ENCODE data around the gene ARHGAP5. TPM values are rescaled to one million over a fixed set of nuclear protein-coding genes. Genes with fewer than 3 reads are reported as not detected.

ARHGAP5 gene
- total RNA-seq, 1 donor from 2014 or later, result 114 TPM

GRCh38 chr14:32054536-32054935 is 22.6 kb upstream of the ARHGAP5 start:
- Mint-ChIP-seq H3K36me3 (ENCODE audit: low read depth) (peaks cover 3% of the 10 kb centered on the region), H3K27ac (ENCODE audit: unreplicated experiment) (no peak overlapping the region), H3K27me3 (ENCODE audit: low read depth) (no peaks in the 10 kb centered on the region), H3K4me3 (no peak overlapping the region), H3K9me3 (no peaks in the 10 kb centered on the region), H3K4me1 (peaks cover 10% of the 10 kb centered on the region)
- TF ChIP-seq, protein P1, sequence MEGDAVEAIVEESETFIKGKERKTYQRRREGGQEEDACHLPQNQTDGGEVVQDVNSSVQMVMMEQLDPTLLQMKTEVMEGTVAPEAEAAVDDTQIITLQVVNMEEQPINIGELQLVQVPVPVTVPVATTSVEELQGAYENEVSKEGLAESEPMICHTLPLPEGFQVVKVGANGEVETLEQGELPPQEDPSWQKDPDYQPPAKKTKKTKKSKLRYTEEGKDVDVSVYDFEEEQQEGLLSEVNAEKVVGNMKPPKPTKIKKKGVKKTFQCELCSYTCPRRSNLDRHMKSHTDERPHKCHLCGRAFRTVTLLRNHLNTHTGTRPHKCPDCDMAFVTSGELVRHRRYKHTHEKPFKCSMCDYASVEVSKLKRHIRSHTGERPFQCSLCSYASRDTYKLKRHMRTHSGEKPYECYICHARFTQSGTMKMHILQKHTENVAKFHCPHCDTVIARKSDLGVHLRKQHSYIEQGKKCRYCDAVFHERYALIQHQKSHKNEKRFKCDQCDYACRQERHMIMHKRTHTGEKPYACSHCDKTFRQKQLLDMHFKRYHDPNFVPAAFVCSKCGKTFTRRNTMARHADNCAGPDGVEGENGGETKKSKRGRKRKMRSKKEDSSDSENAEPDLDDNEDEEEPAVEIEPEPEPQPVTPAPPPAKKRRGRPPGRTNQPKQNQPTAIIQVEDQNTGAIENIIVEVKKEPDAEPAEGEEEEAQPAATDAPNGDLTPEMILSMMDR (conservative IDR thresholded peaks at IDR 0.05), result no peak
- no peak for DNase-seq (ENCODE audit: low read depth, low spot score)

- Mint-ChIP-seq H3K9me3 (no peaks in the 10 kb centered on the region), H3K27me3 (ENCODE audit: low read depth) (no peaks in the 10 kb centered on the region), H3K4me1 (peaks cover 15% of the 10 kb centered on the region), H3K36me3 (ENCODE audit: low read depth) (peaks cover 3% of the 10 kb centered on the region), H3K27ac (ENCODE audit: unreplicated experiment) (no peak overlapping the region), H3K4me3 (no peak overlapping the region)
- DNase-seq (ENCODE audit: low read depth, low spot score), result no peak
- TF ChIP-seq, protein P1 (conservative IDR thresholded peaks at IDR 0.05), result no peak
These were observed 21.9 kb upstream of the ARHGAP5 start for GRCh38 chr14:32055175-32055574.

DNA sequence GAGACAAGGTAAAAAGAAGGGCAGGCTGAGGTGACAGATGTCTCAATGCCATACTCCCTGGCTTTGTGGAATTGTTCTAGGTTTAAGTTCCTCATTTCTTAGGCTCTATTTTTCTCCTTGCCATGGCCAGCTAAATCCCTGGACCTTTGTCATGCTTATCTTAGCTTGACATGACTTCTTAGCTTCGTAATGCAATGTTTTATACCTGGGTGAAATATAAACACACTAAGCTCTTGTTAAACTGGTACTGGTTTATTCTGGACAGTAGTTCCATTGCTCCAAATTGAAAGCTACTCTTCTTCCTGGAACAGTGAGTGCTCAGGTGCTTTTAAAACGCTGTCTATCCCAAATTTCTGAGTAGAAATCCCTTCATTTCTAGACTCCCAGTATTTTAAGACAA is 17.4 kb upstream of the ARHGAP5 start:
- H3K4me1 Mint-ChIP-seq, result peaks cover 10% of the 10 kb centered on the region
- no peaks in the 10 kb centered on the region for H3K9me3 Mint-ChIP-seq
- DNase-seq (ENCODE audit: low read depth, low spot score), result no peak
- no peak overlapping the region for H3K27ac Mint-ChIP-seq (ENCODE audit: unreplicated experiment)
- TF ChIP-seq, protein P1 (conservative IDR thresholded peaks at IDR 0.05), result no peak
- H3K27me3 Mint-ChIP-seq (ENCODE audit: low read depth), result no peaks in the 10 kb centered on the region
- H3K4me3 Mint-ChIP-seq, result no peak overlapping the region
- peaks cover 3% of the 10 kb centered on the region for H3K36me3 Mint-ChIP-seq (ENCODE audit: low read depth)

GRCh38 chr14:32064931-32065330 is 12.2 kb upstream of the ARHGAP5 start:
- no peak overlapping the region for H3K27ac Mint-ChIP-seq (ENCODE audit: unreplicated experiment)
- peaks cover under 1% of the 10 kb centered on the region for H3K4me1 Mint-ChIP-seq
- peaks cover 5% of the 10 kb centered on the region for H3K9me3 Mint-ChIP-seq
- no peak overlapping the region for H3K4me3 Mint-ChIP-seq
- H3K36me3 Mint-ChIP-seq (ENCODE audit: low read depth), result no peaks in the 10 kb centered on the region
- TF ChIP-seq, protein P1 (conservative IDR thresholded peaks at IDR 0.05), result no peak
- no peak for DNase-seq (ENCODE audit: low read depth, low spot score)
- H3K27me3 Mint-ChIP-seq (ENCODE audit: low read depth), result no peaks in the 10 kb centered on the region

DNA sequence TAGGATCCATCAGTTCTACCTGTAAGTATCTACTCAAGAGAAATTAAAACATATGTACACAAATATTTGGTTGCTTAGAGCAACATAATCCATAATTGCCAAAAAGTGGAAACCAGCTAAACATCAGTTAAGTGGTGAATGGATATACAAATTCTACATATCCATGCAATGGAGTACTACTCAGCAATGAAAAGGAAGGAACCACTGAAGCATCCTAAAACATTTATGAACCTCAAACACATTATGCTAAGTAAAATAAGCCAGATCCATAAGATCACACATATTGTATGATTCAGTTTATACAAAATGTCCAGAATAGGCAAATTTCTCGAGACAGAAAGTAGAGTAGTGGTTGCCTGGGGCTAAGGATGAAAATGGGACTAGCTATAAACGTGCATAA is 8.4 kb upstream of the ARHGAP5 start:
- Mint-ChIP-seq H3K4me3 (no peak overlapping the region), H3K27ac (ENCODE audit: unreplicated experiment) (no peak overlapping the region), H3K36me3 (ENCODE audit: low read depth) (no peaks in the 10 kb centered on the region), H3K27me3 (ENCODE audit: low read depth) (no peaks in the 10 kb centered on the region), H3K4me1 (peaks cover 7% of the 10 kb centered on the region), H3K9me3 (peaks cover 5% of the 10 kb centered on the region)
- TF ChIP-seq, protein P1 (conservative IDR thresholded peaks at IDR 0.05), result no peak
- DNase-seq (ENCODE audit: low read depth, low spot score), result no peak

GRCh38 chr14:32070282-32070681 is 6.8 kb upstream of the ARHGAP5 start:
- no peaks in the 10 kb centered on the region for H3K36me3 Mint-ChIP-seq (ENCODE audit: low read depth)
- no peak for DNase-seq (ENCODE audit: low read depth, low spot score)
- TF ChIP-seq, protein P1 (conservative IDR thresholded peaks at IDR 0.05), result peak; percentile 35
- peaks cover 12% of the 10 kb centered on the region for H3K4me1 Mint-ChIP-seq
- H3K27me3 Mint-ChIP-seq (ENCODE audit: low read depth), result no peaks in the 10 kb centered on the region
- H3K4me3 Mint-ChIP-seq, result no peak overlapping the region
- H3K27ac Mint-ChIP-seq (ENCODE audit: unreplicated experiment), result no peak overlapping the region
- peaks cover 5% of the 10 kb centered on the region for H3K9me3 Mint-ChIP-seq

Measured in neural crest cell (in vitro differentiated cells).